GM19438 (cell line): Measurements from ENCODE around the gene BBS1.
"Not testable (repeated sequence)": the region's sequence is repeated elsewhere in the genome, so short reads cannot be mapped to it uniquely, and the experiment has no call there.

Experiments used
- ATAC-seq: cut with Tn5 transposase; IDR thresholded peaks from one replicate; pipeline ENCODE4 v1.9.1; 2021; ENCODE audit warnings: low read depth; ENCODE audit not compliant: unreplicated experiment

BBS1 gene

GRCh38 chr11:66523611-66524010 lies 13.2 kb downstream of the BBS1 start:
- ATAC-seq = no peak

- ATAC-seq = no peak
These were observed 14.0 kb downstream of the BBS1 start for GRCh38 chr11:66524304-66525040.

- no peak for ATAC-seq
These were observed 18.6 kb downstream of the BBS1 start for GRCh38 chr11:66529069-66529468.

- no peak for ATAC-seq
These were observed 19.2 kb downstream of the BBS1 start for GRCh38 chr11:66529655-66530054.

GRCh38 chr11:66530927-66531709 lies 20.7 kb downstream of the BBS1 start:
- ATAC-seq = no peak

GRCh38 chr11:66531841-66532240 lies 21.4 kb downstream of the BBS1 start:
- ATAC-seq = no peak

- ATAC-seq = no peak
These were observed 22.3 kb downstream of the BBS1 start for GRCh38 chr11:66532784-66533183.

- ATAC-seq = no peak
These were observed 28.9 kb downstream of the BBS1 start for GRCh38 chr11:66539170-66539869.

GRCh38 chr11:66539870-66540213 lies 29.4 kb downstream of the BBS1 start:
- ATAC-seq = no peak

GRCh38 chr11:66540598-66540997 lies 30.2 kb downstream of the BBS1 start:
- not testable (repeated sequence) for ATAC-seq

GRCh38 chr11:66541892-66542291 lies 31.5 kb downstream of the BBS1 start:
- ATAC-seq = no peak

GRCh38 chr11:66542362-66542761 lies 31.9 kb downstream of the BBS1 start:
- ATAC-seq = no peak

- no peak for ATAC-seq
These were observed 33.0 kb downstream of the BBS1 start for GRCh38 chr11:66543263-66544107.

GRCh38 chr11:66544952-66545351 lies 34.5 kb downstream of the BBS1 start:
- ATAC-seq = not testable (repeated sequence)

- peak; percentile 80 for ATAC-seq
These were observed 35.4 kb downstream of the BBS1 start, which contains the start of gene ZDHHC24 for GRCh38 chr11:66545701-66546367. Gene ZDHHC24, minus strand, starts transcription at chr11:66546048. Its CDS starts 45 bp downstream, at chr11:66546003.

- ATAC-seq = no peak
These were observed 36.0 kb downstream of the BBS1 start, which contains the start of gene ACTN3 for GRCh38 chr11:66546368-66546965. Gene ACTN3, plus strand, starts transcription at chr11:66546903. Its CDS starts 35 bp downstream, at chr11:66546938.

GRCh38 chr11:66546966-66547661 lies 36.7 kb downstream of the BBS1 start:
- ATAC-seq = no peak

- ATAC-seq = no peak
These were observed 37.2 kb downstream of the BBS1 start for GRCh38 chr11:66547662-66548009.

- ATAC-seq = no peak
These were observed 37.6 kb downstream of the BBS1 start for GRCh38 chr11:66548041-66548440.
